Astrocyte of the cerebellum (primary cell): ENCODE results near the gene CD226.
"Not testable (repeated sequence)": the region's sequence is repeated elsewhere in the genome, so short reads cannot be mapped to it uniquely, and the experiment has no call there.

Experiments used
- DNase-seq: peaks from one replicate; pipeline ENCODE4 v3.0.0-alpha.2; 2011; ENCODE audit warnings: low read depth
- H3K4me3 ChIP-seq: 2 replicates; pipeline ENCODE4 v1.5.1; 2011; ENCODE audit warnings: mild to moderate bottlenecking, low read depth, low read length, moderate library complexity
- in situ Hi-C: cut with HindIII; loops from 2 replicates; pipeline ENCODE4 v1.10.0; 2017; ENCODE audit warnings: low sequenced_read_pairs
- TF ChIP-seq, protein P1 (sequence below): IDR thresholded peaks from 2 replicates; pipeline ENCODE4 v1.5.1; 2012; ENCODE audit warnings: low read length, low read depth, moderate library complexity, mild to moderate bottlenecking; ENCODE audit errors: missing control alignments

Gene CD226

DNA sequence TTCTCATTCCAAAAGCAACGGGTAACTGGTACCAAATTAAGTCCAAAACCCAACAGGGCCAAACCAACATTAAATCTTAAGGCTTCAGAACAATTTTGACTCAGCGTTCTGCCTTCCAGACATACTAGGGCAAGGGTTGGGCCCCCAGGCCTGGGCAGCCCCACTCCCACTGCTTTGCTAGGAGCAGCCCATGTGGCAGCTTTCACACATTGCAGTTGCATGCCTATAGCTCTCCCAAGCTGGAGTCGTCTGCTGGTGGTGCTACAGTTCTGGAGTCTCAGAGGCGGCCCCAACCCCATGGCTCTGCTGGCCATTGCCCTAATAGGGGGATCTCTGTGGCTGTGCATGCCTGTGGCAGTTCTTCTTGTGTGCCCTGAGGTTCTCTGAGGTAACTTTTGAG is 37.6 kb upstream of the CD226 start:
- DNase-seq = no peak
- no peak overlapping the region for H3K4me3 ChIP-seq
- in situ Hi-C loops = no loop called here
- TF ChIP-seq, protein P1, sequence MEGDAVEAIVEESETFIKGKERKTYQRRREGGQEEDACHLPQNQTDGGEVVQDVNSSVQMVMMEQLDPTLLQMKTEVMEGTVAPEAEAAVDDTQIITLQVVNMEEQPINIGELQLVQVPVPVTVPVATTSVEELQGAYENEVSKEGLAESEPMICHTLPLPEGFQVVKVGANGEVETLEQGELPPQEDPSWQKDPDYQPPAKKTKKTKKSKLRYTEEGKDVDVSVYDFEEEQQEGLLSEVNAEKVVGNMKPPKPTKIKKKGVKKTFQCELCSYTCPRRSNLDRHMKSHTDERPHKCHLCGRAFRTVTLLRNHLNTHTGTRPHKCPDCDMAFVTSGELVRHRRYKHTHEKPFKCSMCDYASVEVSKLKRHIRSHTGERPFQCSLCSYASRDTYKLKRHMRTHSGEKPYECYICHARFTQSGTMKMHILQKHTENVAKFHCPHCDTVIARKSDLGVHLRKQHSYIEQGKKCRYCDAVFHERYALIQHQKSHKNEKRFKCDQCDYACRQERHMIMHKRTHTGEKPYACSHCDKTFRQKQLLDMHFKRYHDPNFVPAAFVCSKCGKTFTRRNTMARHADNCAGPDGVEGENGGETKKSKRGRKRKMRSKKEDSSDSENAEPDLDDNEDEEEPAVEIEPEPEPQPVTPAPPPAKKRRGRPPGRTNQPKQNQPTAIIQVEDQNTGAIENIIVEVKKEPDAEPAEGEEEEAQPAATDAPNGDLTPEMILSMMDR = no peak

DNA sequence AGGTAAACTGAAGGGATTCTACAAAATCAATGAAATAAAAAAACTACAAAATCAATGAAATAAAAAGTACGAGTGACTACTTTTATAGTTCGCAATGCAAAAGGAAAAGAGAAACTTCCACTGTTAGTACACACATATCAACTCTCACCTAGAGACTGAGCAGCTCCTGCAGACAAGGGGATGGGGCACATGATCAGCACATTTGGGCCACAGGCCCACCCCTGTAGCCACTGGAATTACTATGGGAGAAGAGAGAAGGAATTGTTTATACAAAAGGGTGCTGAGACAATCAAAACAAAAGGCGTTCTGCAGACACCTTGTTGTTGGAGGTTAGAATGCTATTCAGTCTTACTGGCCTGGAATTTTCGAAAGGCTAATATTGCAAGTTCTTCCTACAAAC is 34.7 kb upstream of the CD226 start:
- H3K4me3 ChIP-seq = no peak overlapping the region
- in situ Hi-C loops = no loop called here
- no peak for DNase-seq
- TF ChIP-seq, protein P1 = no peak

DNA sequence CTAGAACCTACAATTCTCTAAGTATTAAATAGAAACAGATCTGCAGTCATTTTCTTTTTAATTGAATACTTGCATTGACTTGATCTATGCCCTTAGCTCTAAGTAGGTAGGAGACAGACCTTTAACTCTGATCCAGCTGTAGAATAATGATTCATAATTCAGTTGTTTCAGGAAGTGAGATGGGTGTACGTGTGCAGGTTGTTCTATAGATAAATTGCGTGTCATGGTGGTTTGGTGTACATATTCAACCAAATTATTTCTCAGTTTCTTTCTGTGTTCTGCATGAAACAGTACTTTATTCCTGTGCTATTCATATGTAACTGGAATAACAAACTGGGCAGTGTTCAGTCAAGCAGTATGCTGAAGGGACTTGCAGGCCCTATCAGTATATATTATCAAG is 34.3 kb upstream of the CD226 start:
- in situ Hi-C loops = no loop called here
- TF ChIP-seq, protein P1 = no peak
- no peak for DNase-seq
- no peak overlapping the region for H3K4me3 ChIP-seq

DNA sequence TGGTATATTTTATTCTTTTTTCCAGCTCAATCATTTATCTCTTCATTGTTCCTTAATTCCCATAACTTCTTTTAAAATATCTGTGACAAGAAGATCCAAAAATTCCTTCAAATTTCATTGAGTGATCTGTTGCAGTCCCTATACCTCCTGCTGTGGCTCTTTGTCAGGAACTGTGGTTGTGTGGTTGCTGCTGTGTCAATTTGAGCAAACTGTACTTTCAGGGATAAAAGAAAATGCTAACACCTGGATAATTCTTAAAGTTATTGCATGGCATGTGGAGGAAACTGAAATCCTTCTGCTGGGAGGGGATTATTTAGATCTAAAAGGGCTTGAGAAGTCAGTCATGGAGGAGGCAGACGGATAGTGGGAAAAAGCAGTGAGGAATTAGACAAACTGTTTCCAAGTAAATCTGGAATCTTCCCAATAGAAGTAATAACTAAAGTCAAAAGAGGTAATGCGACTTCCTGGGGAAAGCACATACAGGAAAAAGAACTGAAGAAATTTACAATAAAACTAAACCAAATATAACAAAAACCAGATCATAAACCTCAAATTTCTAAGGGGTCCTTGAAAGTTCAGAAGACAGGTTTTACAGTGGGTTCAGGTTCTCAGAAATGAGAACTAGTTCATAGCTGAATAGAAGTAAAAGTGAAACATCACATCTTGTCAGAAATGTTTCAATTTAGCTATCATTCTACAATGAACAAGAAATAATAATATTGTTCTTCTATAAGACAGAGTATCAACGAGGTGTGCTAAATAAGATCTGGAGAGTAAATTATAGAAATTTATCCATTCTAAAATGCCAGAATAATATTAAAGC is 33.5 kb upstream of the CD226 start:
- no peak overlapping the region for H3K4me3 ChIP-seq
- DNase-seq = no peak
- TF ChIP-seq, protein P1 = no peak
- in situ Hi-C loops = no loop called here

DNA sequence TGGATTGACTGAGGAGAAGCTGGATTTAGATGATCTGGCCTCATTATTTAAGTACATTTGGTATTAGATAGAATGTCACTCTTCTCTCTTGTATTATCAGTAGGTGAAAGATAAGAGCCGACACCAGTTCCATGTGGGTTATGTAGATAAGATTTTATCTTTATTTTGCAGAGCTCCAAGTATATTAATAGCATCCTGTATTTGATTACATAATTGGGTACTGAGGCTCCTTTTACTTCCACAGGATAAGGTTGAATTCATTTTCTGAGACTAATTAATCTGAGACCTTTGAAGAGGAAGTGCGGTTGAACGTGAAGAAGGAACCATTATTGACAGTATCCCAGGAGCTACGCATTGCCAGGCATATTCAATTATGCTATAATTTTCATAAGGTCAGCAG is 32.8 kb upstream of the CD226 start:
- H3K4me3 ChIP-seq = no peak overlapping the region
- TF ChIP-seq, protein P1 = no peak
- in situ Hi-C loops = no loop called here
- no peak for DNase-seq

DNA sequence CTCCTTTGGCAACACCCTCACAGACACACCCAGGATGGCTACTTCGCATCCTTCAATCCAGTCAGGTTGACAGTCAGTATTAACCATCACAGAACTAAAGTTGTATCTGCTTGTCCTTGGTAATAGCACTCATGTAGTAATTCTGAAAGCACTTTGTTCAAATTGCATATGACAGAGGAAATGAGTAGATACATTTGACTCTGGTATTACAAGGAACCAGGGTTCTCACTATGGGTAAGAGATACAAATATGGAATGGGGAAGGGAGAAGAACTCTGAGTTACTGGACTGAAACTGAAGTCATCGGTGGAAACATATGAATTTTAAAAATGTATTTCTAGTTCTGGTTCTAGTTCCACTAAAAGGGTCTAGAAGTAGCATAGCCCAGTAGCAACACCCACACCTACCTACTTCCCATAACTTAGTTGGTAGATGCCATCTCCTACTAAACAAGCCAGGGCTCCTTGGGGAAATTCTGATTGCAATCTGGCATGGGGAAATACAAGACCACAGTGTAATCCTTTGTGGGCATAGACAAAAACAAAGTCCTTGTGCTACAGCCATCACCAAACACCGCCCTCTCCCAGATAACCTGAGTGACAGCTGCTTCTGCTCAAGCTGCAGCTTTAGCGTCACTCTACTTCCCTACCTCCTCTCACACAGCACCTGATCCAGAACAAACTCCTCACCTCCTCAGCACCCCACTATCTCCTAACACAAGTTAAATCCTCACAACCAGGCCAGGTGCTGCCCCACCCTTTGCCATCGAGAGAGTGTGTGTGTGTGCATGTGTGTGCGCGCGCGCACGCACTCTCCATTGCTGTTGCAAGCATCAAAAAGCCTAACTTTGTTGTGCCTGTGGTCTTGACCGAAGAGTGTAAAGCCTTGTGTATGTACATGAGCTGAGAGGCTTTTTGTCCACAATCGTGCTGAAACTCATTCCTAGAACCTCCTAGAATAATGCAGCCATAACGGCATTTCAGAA is 31.4 kb upstream of the CD226 start:
- in situ Hi-C loops = no loop called here
- no peak overlapping the region for H3K4me3 ChIP-seq
- TF ChIP-seq, protein P1 = no peak
- DNase-seq = no peak

DNA sequence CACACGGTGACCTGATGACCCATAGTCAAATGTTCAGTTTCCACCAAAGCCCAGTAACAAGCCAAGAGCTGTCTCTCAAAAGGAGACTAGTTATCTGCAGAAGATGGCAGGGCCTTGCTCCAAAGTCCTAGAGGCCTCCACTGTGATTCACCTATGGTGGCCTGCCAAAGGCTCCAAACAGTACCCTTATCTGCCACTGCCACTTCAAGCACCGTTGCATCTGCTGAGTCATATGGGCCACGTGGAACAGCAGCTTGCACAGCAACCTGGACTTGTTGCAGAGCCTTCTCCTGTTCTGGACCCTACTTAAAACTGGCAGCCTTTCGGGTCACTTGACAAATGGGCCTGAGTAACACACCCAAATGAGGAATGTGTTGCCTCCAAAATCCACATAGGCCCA is 27.6 kb upstream of the CD226 start:
- DNase-seq, in situ Hi-C loops, H3K4me3 ChIP-seq: not testable (repeated sequence)
